Measurements from ENCODE around the gene CARD9. TPM values are rescaled to one million over a fixed set of nuclear protein-coding genes. Genes with fewer than 3 reads are reported as not detected.

The CARD9 gene
- total and polyA plus RNA-seq, 2 of the 4 experiments (the other 2 are of a cell fraction): 0.36 to 1.9 TPM

DNA sequence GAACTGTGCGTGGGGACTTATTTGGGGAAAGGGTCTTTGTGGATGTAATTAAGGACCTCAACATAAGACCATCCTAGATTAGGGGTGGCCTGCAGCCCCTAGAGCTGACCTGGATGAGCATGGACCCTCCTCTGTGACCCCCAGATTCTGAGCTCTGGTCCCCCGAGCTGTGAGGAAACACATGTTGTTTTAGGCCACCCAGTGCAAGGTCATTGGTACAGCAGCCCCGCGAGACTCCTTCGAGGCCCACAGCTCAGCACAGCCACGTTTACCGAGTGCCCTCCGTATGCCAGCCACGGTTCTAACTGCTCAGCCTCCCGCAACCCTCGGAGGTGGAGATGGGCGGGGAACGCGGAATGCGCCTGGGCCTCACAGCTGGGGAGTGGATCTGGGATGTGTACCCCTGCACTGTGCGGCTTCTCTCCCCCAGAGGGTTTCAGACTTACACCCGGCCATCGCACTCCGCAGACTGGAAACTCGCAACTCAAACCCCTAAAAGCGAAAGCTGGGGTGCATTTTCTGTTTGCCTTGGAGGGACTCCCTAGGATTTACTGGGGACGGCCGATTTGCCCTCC lies 50.6 kb downstream of the CARD9 start:
- no peak overlapping the region for H3K9ac ChIP-seq (ENCODE audit: low read depth, low read length)
- peak overlapping the region; percentile 5 for H2AK9ac ChIP-seq (replicated peaks; ENCODE audit: low read depth, low read length, poor library complexity)
- no peak overlapping the region for H2BK20ac ChIP-seq (ENCODE audit: low read depth, low read length)
- 85% methylated on average over 6 of the region's 23 CpGs; no CpG with 5 or more reads in 1 of the 2 experiments for WGBS, 2 experiments (ENCODE audit: extremely low coverage in 2 of 2, insufficient read length in 1 of 2)
- ATAC-seq (ENCODE audit: low read depth) (no peak), DNase-seq (no peak)
- no peak overlapping the region for H3K14ac ChIP-seq (replicated peaks; ENCODE audit: low read depth, low read length)
- H3K4ac ChIP-seq (ENCODE audit: low read depth, low read length): no peak overlapping the region
- H3K4me1 ChIP-seq (ENCODE audit: control insufficient read depth, insufficient read depth, low read length): peaks cover 20% of the 10 kb centered on the region
- in situ Hi-C loops (cut with MboI; ENCODE audit: low sequenced_read_pairs) (loop anchor here (5.0 kb wide), 1 partner anchor 79 kb away; the partner anchor contains the start of gene SNAPC4), intact Hi-C loops (cut with micrococcal nuclease) (no loop called here), dilution Hi-C loops (cut with HindIII; ENCODE audit: low sequenced_read_pairs, unreplicated experiment) (no loop called here)
- TF ChIP-seq RCOR1 (IDR thresholded peaks at IDR 0.05; ENCODE audit: insufficient replicate concordance, low read length) (no peak), POLR2A (IDR thresholded peaks at IDR 0.05; ENCODE audit: low read depth, low read length) (no peak), RFX5 (IDR thresholded peaks at IDR 0.05; ENCODE audit: low read depth, low read length) (no peak), NFE2L2 (IDR thresholded peaks at IDR 0.05; ENCODE audit: low read depth, low read length) (no peak), CHD1 (IDR thresholded peaks at IDR 0.05; ENCODE audit: low read depth, low read length) (no peak), CTCF (conservative IDR thresholded peaks at IDR 0.05; ENCODE audit: low read depth, low read length) (no peak), BHLHE40 (IDR thresholded peaks at IDR 0.05; ENCODE audit: low read depth, low read length) (no peak), ELK1 (IDR thresholded peaks at IDR 0.05; ENCODE audit: borderline replicate concordance, low read depth, low read length) (no peak), MXI1 (IDR thresholded peaks at IDR 0.05; ENCODE audit: borderline replicate concordance, low read depth, low read length) (no peak), SMC3 (IDR thresholded peaks at IDR 0.05; ENCODE audit: low read depth, low read length) (no peak), CEBPB (IDR thresholded peaks at IDR 0.05; ENCODE audit: low read depth, low read length) (no peak), RAD21 (IDR thresholded peaks at IDR 0.05; ENCODE audit: low read length) (no peak)
- TF ChIP-seq, protein P1, sequence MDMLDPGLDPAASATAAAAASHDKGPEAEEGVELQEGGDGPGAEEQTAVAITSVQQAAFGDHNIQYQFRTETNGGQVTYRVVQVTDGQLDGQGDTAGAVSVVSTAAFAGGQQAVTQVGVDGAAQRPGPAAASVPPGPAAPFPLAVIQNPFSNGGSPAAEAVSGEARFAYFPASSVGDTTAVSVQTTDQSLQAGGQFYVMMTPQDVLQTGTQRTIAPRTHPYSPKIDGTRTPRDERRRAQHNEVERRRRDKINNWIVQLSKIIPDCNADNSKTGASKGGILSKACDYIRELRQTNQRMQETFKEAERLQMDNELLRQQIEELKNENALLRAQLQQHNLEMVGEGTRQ (IDR thresholded peaks at IDR 0.05; ENCODE audit: low read depth, low read length): no peak
- H3K23ac ChIP-seq (ENCODE audit: low read depth, low read length): no peak overlapping the region
- no peaks in the 10 kb centered on the region for H3K27me3 ChIP-seq (ENCODE audit: control insufficient read depth, insufficient read depth, low read length)
- H2BK15ac ChIP-seq (ENCODE audit: low read depth, low read length): no peak overlapping the region; the same call in 2 of the 3 replicates
- H3K27ac ChIP-seq (ENCODE audit: insufficient read depth, low read length): no peak overlapping the region
- peaks cover 5% of the 10 kb centered on the region; the same call in 1 of the 2 replicates for H3K9me1 ChIP-seq (ENCODE audit: insufficient read depth, low read length)
- peak overlapping the region; percentile 32 for H2AFZ ChIP-seq (replicated peaks; ENCODE audit: low read length, poor library complexity)
- no peak overlapping the region for H4K91ac ChIP-seq (ENCODE audit: insufficient read depth, low read depth, low read length)
- no peak overlapping the region for H3K4me2 ChIP-seq (ENCODE audit: low read depth, low read length)
- no peak overlapping the region for H3K4me3 ChIP-seq (ENCODE audit: insufficient read depth, low read depth, low read length)
- no peaks in the 10 kb centered on the region for H3K36me3 ChIP-seq (ENCODE audit: control insufficient read depth, insufficient read depth, low read length)
- H2BK5ac ChIP-seq (ENCODE audit: low read depth, low read length, poor library complexity, severe bottlenecking): no peak overlapping the region
- no peak overlapping the region for H4K8ac ChIP-seq (ENCODE audit: low read depth in 2 of 2, low read length in 2 of 2)
- no TSS peak for BruUV-seq (replicated peaks)
- H2AK5ac ChIP-seq (ENCODE audit: low read depth, low read length): 0 out of 2 replicates have a peak overlapping the region, but pooled peaks have one; percentile 33
- no peak overlapping the region for H3K56ac ChIP-seq (ENCODE audit: extremely low read depth, insufficient read depth, low read length)
- H4K20me1 ChIP-seq (ENCODE audit: insufficient read depth, low read length): no peaks in the 10 kb centered on the region
- CTCF ChIA-PET: interaction anchor here (0.8 kb wide), 1 partner anchor 10 kb away, joined by 3 read pairs; no protein-coding TSS in a partner anchor
- H4K5ac ChIP-seq (ENCODE audit: low read depth, low read length): no peak overlapping the region
- POLR2A ChIA-PET (ENCODE audit: unreplicated experiment): interaction anchor here (0.6 kb wide), 1 partner anchor 40 kb away, joined by 3 read pairs; no protein-coding TSS in a partner anchor
- no peak overlapping the region for H2BK120ac ChIP-seq (ENCODE audit: low read depth, low read length)
- peaks cover 3 to 7% of the 10 kb centered on the region in 2 experiments; a peak in 1 of 4 replicates for H3K79me1 ChIP-seq (ENCODE audit: low read depth in 1 of 2, low read length in 2 of 2)
- no peak overlapping the region for H3K18ac ChIP-seq (ENCODE audit: low read depth, low read length)
- peaks cover 2% of the 10 kb centered on the region; the same call in 1 of the 2 replicates for H3K9me3 ChIP-seq (ENCODE audit: control insufficient read depth, insufficient read depth, low read length)

Data from IMR-90 (cell line).